Measurements from ENCODE around the gene GALNT10.

GRCh38 chr5:154230526-154230925 is 40.0 kb downstream of the GALNT10 start:
- TF ChIP-seq, protein P1, sequence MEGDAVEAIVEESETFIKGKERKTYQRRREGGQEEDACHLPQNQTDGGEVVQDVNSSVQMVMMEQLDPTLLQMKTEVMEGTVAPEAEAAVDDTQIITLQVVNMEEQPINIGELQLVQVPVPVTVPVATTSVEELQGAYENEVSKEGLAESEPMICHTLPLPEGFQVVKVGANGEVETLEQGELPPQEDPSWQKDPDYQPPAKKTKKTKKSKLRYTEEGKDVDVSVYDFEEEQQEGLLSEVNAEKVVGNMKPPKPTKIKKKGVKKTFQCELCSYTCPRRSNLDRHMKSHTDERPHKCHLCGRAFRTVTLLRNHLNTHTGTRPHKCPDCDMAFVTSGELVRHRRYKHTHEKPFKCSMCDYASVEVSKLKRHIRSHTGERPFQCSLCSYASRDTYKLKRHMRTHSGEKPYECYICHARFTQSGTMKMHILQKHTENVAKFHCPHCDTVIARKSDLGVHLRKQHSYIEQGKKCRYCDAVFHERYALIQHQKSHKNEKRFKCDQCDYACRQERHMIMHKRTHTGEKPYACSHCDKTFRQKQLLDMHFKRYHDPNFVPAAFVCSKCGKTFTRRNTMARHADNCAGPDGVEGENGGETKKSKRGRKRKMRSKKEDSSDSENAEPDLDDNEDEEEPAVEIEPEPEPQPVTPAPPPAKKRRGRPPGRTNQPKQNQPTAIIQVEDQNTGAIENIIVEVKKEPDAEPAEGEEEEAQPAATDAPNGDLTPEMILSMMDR (IDR thresholded peaks at IDR 0.05): no peak
- TF ChIP-seq ZFX (IDR thresholded peaks at IDR 0.05; ENCODE audit: borderline replicate concordance): no peak
